GM18519 (cell line): ENCODE measurements around the gene AGBL4.

Experiments
- ATAC-seq: cut with Tn5 transposase; IDR thresholded peaks from one replicate; pipeline ENCODE4 v1.9.1; 2021; ENCODE audit warnings: mild to moderate bottlenecking, moderate library complexity; ENCODE audit not compliant: unreplicated experiment, low FRiP score

Gene AGBL4

DNA sequence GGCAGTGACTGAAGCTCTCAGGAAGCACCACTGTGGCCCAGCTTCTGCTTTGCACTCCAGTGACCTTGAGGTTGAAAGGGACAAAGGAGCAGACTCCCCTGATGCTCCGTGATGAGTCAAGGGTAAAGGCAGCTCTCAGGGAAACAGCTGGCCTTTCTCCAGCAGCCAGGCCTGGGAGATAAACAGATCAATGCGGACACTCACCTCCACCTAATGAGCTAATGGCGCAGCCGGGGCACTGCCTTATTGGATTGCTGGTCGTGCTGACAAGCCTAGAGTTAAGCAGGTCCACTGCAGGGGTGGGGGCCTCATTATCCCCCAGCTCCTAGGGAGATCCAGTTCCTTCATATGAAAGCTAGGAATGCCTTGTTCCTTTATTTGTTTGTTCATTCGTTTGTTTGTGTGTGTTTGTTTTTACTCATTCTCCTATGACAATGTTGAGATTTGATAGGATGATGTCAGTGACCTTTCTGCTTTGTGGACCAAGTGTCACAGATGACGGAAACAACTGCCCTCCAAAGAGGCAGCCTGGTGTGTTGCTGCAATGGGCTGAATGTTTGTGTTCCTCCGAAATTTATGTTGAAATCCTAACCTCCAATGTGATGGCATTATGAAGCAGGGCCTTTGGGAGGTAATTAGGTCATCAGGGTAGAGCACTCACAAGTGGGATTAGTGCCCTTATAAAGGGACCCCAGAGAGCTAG, 1105.7 kb downstream of the AGBL4 start:
- ATAC-seq, result no peak

DNA sequence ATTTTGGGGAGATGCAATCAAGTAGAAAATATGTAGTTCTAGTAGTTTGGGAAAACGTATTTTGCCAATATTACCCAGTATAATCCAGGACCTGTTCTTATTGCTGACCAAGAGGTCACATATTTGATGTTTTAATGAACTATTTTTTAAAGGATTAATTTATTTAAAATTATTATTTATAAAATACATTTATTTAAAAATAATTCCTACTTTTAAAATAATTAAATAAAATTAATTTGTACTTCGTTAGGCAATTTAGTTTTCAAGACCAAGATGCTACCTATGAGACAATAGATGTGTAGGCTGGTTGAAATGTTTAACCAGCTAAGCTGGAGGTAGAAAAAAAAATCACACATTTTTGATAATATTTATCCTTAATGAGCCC, 1106.7 kb downstream of the AGBL4 start:
- ATAC-seq, result no peak

DNA sequence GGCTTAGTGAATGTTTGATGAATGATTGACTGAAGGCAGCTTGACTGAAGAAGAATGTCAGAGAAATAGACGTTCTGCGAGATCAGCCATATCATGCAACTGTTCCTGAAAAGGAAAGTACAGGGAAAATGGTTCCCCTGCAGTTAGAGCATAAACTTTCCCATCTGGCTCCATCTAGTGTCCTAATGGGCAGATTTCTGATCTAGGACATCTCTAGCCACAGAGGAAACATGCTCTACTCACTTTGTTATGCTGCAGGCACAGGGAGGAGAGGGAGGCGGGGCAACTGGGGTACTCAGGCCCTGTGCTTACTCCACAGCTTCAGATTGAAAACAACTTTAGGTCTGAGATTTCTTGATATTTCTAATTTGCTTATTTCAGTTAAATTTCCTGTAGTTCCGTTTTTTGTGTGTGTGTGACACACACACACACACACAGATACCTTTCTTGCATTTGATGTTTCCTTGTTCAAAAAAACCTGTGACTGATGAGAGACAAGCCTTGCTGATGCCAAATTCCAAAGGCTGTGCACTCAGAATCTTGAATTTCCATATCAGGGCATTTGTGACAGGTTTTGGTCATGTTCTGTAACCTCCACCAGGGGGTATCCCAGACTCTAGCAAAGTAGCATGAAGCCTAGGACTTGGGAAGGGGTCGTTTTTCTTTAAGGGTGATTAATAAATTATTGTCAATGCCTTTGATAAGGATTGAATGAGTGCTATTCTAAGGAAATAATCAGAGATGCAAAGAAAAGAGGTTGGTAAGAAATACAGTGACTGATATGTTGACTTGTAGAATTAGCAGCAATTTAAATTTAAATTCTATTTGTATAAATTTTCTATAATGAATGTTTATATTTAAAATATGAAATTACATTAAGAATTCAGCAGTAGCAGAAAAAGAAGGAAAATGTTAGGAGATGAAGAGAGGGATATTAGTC, 1107.4 kb downstream of the AGBL4 start:
- no peak for ATAC-seq

DNA sequence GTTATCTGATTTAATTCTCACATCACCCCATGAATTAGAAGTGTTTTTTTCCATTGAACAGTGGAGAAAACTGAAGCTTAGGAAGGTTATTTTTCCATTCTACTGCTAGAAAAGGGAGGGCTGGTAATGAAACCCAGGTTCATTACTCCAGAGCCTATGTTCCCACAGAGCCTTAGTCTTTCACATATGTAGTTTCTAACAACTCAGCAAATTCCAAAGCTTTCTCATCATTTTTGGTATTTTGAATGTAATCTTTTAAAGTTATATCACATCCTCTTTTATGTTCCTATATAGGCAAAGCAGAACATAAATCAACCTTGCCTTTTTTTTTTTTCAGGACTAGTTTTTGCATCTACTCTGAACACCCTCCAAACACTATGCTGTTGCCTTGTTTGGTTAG, 1115.1 kb downstream of the AGBL4 start:
- ATAC-seq, result no peak

DNA sequence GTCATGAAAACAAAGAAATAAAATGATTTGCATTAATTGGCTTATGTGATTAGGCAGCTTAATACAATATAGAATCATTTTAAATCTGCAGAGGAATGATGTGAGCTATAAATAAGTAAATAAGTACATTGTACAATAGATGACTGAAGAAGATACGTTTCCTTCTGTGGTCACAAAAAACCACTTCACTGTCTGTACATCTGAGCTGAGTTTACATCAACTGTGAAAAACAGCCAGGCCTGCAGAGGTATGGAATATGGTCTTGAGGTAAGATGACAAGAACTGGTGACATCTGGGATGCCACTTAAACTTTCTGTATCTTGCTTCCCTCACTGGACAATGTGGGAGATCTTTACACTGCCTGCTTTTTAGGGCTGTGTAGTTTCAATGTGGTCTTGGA, 1117.0 kb downstream of the AGBL4 start:
- no peak for ATAC-seq

DNA sequence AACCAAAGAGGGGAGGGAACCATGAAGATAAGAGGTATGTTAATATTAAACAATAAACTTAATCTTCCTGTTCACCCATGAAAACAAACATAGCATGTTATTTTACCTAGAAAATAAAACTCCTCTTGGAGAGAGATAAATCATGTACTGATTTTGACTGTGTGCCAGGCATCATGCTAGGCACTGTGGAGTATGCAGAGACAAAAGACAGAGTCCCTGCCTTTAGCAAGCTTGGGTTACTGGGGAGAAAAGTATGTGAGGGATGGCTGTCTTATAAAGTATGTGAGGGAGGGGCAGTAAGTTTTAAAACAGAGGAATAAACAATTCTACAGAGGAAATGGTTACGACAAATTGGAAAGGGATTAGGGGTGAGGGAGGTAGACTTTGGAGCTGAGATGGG, 1117.6 kb downstream of the AGBL4 start:
- ATAC-seq, result no peak

DNA sequence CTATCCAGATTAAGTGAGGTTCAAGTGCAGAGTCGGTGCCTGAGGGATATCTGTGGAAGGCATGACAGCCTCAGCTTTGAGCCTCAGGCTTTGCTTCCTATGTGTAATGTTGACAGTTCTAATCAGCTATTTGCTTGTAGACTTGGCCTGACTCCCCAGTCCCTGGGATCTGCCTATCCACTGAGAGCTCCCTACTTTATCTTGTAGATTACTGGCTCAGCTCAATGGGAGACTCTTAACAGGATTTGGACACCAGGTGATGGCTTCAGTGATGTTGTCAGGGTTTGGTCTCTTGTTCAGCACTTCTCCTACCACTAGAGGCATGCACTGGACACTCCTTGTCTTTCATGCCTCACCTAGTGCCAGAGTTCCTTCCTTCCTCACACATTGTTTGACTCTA, 1120.5 kb downstream of the AGBL4 start:
- no peak for ATAC-seq

DNA sequence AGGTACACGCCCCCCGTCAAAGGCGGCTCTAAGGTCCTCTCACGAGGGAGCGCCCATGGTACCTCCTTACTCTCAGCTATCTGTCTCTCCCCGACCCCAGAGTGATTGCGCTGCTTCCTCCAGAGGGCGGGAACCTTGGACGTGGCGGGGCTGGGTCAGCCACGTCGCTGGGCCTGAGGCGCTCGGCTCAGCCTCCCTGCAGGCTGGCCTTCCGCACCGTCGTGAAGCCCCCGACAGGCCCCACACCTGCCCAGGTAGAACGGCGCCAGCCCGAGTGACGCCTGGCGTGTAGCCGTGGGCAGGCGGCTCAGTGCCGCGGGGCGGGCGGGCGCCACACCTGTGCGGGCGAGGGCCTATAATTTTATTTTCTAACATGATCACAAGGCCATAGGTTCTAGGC, 1124.9 kb downstream of the AGBL4 start:
- ATAC-seq, result no peak

DNA sequence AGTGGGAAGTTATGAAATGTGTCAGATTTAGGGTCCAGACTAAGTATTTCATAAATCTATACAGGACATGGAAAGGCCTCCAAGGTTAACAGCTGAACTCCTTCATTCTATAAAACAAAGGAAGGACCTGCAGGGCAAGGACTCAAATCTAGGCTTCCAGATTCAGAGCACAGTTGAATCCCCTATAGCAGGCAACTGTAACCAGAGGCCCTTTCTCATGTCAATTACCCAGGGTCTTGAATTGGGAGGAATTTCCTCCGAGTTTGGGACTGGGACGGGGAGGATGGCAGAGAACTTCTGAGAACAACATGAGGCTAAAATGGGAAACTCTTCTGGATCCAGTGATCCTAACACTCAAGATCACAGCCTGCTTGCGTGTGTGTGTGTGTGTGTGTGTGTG, 1134.1 kb downstream of the AGBL4 start:
- ATAC-seq, result no peak

DNA sequence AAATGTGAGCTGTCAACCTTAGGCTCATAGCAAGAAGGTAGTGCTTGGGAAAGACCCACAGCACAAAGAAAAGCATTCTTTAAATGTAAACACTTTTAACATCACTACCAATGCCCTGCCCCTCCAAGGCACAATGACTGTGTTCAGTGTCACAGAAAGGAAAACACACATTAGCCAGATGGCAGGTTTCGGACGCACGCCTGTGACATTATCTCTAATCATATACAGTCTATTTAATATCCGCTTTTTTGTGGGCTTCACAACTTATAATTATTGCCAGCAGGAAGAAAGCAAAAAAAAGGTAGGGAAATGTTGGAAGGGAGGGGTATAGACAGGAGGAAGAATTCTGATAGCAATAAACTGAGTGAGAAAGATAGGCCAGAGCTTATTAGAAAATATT, 1134.7 kb downstream of the AGBL4 start:
- ATAC-seq, result no peak

DNA sequence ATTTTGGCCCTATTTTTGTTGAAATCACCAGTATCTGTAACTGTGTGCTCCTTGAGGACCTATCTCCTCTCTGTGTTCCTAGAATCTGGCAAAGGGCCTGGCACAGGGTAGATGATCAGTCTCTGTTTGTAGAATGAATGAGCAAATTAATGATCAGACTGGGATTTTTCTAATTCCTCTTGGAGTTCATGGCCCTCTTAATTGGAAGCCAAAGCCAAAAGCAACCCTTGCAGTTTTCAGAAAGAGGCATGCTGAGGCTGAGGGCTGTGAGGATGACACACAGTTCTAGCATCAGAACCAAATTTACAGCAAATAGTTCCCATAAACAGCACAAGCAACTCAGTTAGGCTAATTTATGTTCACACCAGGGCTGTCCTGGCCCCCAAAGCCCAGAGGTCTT, 1136.0 kb downstream of the AGBL4 start:
- ATAC-seq, result no peak

DNA sequence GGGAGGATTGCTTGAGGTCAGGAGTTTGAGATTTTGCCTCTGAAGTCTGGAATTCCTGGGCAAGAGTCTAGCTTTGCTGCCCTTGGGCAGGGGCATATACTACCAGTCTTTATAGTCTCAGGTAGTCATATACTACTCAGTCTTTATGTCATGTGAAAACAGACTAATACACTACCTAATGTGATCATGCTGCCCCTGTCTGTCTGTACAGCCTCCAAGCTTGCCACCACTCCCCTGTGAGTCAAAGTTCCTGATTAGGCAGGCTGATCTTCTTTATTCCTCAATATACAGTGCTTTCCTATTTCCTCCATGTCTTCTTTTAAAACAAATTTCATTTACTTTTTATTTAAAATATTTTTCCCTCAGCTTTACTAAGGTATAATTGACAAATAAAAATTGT, 1141.7 kb downstream of the AGBL4 start:
- no peak for ATAC-seq

DNA sequence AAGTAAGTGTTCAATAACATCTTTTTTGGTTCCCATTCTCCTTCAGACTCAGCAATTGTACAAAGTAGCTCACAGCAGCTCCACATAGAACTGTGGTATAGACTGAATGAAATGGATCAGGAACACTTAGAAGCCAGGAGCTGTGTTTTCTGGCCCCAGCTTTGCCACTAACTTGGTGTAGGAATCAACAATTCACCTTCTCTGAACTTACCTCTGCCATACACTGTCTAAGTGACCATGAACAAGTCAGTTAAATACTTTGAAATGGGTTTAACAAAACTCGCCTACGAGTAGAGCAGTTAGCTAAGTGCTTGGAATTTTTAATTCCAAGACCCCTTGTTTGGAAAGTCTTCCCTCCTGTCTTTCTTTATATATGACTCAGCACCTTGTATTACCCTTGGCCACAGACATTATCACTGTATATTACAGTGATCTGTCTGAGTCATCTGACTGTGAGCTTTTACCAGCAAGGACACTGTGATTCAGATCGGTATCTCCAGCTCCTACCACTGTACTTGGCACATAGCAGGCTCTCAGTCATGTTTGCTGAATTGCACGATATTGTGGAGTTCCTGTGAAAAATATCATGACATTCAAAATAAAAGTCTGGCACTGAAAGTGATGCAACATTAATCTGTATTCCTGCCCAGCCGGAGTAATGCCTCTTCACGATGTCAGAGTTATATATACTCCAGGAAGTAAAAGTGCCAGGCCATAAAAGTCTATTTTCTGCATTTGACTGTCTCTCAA, 1145.4 kb downstream of the AGBL4 start:
- no peak for ATAC-seq

DNA sequence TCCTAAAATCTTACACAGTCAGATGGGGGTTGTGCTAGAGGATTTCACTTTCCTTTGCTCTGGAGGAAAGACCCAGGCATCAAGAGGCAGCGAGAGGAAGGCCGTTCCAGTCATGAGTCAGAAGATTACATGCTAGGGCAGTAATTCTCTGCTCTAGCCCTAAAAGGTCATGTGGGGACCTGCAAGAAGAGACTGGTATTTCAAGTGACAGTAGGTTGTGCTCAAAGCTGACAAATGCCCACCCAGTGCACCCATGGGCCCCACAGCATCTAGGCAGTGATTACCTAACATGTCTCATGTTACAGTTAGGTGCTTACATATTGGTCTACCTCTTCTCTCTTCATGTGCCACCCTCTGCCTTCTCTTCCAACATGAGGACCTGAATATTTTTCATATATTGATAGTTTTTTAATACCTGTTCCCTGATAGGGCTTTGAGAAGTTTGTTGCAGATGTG, 1147.4 kb downstream of the AGBL4 start:
- no peak for ATAC-seq

DNA sequence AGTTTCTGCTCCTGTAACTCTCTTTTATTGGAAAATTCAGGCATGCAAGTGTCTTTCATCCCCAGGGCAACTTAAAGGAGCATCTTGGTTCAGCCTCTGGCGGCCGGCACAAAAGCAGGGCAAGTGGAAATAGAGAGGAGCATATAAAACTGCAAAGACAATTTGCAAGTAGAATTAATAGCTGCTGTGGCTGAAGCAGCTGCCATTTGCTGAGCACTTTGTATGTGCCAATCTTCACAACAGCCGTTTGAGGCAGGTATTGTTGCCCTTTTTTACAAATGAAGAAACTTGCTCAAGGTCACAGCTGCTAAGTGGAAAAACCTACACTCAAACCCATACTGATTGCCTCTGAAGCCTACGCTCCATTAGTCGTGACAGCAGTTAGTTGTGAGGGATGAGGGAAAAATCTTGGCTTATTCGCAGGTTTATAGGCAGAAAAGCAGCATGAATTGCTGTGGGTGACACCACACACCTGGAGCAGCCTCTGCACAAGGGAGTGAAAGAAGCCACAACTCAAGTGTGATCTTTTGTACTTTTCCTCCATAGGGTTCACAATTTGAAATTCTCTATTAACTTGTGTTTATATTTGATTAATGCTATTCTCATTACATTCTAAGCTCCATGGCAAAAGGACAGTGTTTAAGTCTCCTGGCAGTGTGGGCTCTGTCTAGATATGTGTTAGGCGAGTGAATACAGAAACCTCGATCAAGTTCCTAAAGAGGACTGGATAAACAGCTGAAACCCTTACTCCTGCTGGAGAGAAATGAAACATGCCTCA, 1148.0 kb downstream of the AGBL4 start:
- ATAC-seq, result no peak

DNA sequence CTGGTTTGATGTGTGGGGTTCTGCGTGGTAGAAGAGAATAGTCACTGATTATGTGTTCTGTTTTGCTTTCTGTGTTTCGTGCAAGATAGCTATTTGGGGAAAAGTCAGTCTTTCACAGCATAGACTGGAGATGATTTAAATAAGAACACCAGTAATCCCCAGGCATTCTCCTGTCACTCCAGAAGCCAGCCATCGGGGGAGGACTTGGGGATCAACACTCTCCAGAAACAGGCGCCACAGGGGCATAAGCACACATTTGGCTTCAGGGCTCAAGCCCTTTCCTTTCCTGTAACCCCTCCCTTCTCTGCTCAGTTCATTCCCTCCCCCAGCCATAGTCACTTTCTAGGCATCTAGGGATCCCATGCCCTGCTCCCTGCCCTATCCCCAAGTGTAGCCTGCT, 1149.8 kb downstream of the AGBL4 start:
- no peak for ATAC-seq

DNA sequence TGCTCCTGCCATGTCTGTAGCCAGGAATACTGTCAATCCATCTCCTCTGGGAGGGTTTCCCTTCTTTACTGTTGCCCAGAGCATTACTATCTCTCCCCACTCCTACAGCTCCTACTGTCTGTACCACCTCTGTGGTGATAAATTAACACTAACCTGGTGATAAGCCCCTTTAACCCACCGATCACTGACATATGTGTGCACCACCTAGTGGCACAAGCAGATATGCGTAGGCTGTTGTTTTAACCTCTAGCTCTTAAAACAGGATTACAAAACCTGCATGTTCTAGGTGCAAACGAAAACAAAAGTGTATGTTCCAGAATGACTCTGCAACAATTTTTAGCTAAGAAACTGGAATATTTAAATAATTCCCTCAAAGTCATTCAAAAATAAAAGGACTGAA, 1153.2 kb downstream of the AGBL4 start:
- no peak for ATAC-seq

DNA sequence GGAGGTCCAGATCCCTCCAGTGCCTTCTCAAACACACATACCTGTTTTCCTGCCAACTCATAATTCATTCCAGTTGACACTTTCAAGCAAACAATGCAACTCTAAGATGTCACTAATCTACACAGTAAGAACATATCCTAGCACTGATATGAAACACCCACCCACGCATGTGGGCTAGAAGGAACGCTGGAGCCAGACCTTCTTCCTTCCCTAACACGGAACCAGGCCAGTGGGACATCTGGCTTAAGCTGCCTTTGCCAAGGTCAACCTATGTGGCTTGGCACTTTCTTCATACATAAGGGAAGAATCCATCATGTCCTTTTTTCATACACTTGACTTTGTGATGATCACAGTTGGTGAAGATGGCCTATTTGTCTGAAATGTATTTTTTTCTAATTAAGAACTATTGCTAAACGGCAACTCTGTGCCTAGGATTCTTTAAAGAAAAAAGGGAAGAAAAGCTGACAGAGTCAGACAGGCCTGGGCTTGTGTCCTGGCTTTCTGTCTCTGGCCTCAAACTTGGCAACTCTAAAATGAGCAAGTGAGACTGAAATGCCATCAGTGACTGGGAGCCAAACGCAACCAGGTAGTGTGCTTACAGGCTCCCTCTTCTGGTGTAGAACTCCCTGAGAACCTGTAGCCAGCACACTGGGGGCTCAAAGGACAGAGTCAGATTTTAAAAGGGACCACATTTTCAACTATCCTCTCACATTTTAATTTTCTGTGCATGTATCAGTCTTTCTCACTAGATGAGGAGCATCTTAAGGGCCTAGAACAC, 1154.4 kb downstream of the AGBL4 start:
- ATAC-seq, result no peak

DNA sequence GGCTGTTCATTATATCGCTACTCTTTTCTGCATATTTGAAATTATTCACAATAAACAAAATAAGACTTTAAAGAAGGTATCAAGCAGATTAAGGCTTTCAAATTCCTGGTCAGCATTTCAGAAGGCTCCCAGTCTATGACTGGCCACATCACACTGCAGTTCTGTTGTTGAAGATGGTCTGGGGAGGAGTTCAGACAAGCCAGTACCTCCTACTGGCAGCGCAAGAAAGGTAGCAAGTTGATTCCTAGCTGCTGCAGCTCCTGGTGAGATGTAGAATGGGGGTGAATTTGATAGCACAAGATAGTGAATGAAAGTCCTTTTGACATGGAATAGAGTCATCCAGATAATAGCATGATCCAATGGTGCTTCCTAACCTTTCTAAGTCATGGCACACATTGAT, 1158.8 kb downstream of the AGBL4 start:
- ATAC-seq, result no peak

DNA sequence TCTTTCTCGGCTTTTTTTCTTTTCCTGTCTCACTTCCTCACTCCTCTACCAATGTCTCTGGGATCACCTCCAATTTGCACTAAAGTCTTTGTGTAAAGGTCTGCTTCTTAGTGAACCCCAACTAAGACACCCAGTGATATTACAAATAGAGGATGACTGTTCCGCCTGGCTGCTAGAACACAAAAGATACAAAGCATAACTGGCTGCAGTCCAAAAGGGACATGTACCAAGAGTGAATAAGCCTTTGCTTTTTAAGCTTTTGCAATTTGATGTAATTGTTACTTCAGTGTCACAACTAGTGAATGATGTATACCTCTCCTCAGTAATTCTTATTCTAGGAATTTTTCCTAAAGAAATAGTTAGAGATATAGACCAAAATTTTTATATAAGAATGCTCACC, 1164.3 kb downstream of the AGBL4 start:
- no peak for ATAC-seq
